ENCODE data around the gene NOBOX. TPM values are rescaled to one million over a fixed set of nuclear protein-coding genes. Genes with fewer than 3 reads are reported as not detected.
"Not testable (repeated sequence)": the region's sequence is repeated elsewhere in the genome, so short reads cannot be mapped to it uniquely, and the experiment has no call there.

NOBOX gene
- polyA plus RNA-seq, 1 donor (not counting 4 experiments of a cell fraction or from before 2014, with no cell fraction given) = not detected

DNA sequence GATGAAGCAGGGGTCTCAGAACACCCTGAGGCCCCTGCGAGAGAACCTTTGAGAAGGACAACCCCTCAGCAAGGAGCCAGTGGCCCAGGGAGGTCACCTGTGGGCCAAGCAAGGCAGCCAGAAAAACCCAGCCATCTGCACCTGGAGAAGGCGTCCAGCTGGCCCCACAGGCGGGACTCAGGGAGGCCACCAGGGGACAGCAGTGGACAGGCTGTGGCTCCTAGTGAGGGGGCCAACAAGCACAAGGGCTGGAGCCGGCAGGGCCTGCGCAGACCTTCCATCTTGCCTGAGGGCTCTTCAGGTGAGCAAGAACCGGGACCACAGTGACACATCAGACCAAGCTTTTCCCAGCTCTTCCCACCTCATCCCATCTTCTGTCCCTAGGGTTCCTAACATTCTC is 38.0 kb downstream of the NOBOX start:
- dilution Hi-C loops (cut with MboI; ENCODE audit: extremely low pct_ligation_motif_present, low sequenced_read_pairs); H3K9me1 ChIP-seq (ENCODE audit: control insufficient read depth, extremely low read depth, insufficient read depth, low read length); H3K9me3 ChIP-seq (ENCODE audit: control insufficient read depth, low read depth, low read length); H4K20me1 ChIP-seq (ENCODE audit: control insufficient read depth, extremely low read depth, insufficient read depth, low read length); H3K4me1 ChIP-seq (ENCODE audit: control insufficient read depth, extremely low read depth, insufficient read depth, low read length); DNase-seq (ENCODE audit: low read depth, low spot score); FAIRE-seq; H3K79me2 ChIP-seq (ENCODE audit: control insufficient read depth, insufficient read depth, low read length); H3K27ac ChIP-seq (ENCODE audit: control insufficient read depth, insufficient read depth, low read length); H3K36me3 ChIP-seq (ENCODE audit: control insufficient read depth in 2 of 2, extremely low read depth in 1 of 2, insufficient read depth in 2 of 2, low read length in 2 of 2); H3K27me3 ChIP-seq (ENCODE audit: control insufficient read depth, extremely low read depth, insufficient read depth, low read length); H2AFZ ChIP-seq (ENCODE audit: control insufficient read depth, low read length); H3K4me2 ChIP-seq (ENCODE audit: control insufficient read depth, extremely low read depth, insufficient read depth, low read depth, low read length); H3K4me3 ChIP-seq (ENCODE audit: control insufficient read depth in 2 of 3, extremely low read depth in 1 of 3, insufficient read depth in 2 of 3, low read depth in 1 of 3, low read length in 3 of 3); H3K9ac ChIP-seq (ENCODE audit: control insufficient read depth, extremely low read depth, insufficient read depth, low read length): not testable (repeated sequence)

GRCh38 chr7:144362061-144362460 is 41.4 kb downstream of the NOBOX start:
- DNase-seq (ENCODE audit: low read depth, low spot score); H4K20me1 ChIP-seq (ENCODE audit: control insufficient read depth, extremely low read depth, insufficient read depth, low read length); H3K4me2 ChIP-seq (ENCODE audit: control insufficient read depth, extremely low read depth, insufficient read depth, low read depth, low read length); dilution Hi-C loops (cut with MboI; ENCODE audit: extremely low pct_ligation_motif_present, low sequenced_read_pairs); H3K4me1 ChIP-seq (ENCODE audit: control insufficient read depth, extremely low read depth, insufficient read depth, low read length); H3K9ac ChIP-seq (ENCODE audit: control insufficient read depth, extremely low read depth, insufficient read depth, low read length); H3K79me2 ChIP-seq (ENCODE audit: control insufficient read depth, insufficient read depth, low read length); H2AFZ ChIP-seq (ENCODE audit: control insufficient read depth, low read length); H3K27ac ChIP-seq (ENCODE audit: control insufficient read depth, insufficient read depth, low read length); H3K9me3 ChIP-seq (ENCODE audit: control insufficient read depth, low read depth, low read length); H3K27me3 ChIP-seq (ENCODE audit: control insufficient read depth, extremely low read depth, insufficient read depth, low read length); H3K9me1 ChIP-seq (ENCODE audit: control insufficient read depth, extremely low read depth, insufficient read depth, low read length); H3K36me3 ChIP-seq (ENCODE audit: control insufficient read depth in 2 of 2, extremely low read depth in 1 of 2, insufficient read depth in 2 of 2, low read length in 2 of 2); H3K4me3 ChIP-seq (ENCODE audit: control insufficient read depth in 2 of 3, extremely low read depth in 1 of 3, insufficient read depth in 2 of 3, low read depth in 1 of 3, low read length in 3 of 3); FAIRE-seq: not testable (repeated sequence)

DNA sequence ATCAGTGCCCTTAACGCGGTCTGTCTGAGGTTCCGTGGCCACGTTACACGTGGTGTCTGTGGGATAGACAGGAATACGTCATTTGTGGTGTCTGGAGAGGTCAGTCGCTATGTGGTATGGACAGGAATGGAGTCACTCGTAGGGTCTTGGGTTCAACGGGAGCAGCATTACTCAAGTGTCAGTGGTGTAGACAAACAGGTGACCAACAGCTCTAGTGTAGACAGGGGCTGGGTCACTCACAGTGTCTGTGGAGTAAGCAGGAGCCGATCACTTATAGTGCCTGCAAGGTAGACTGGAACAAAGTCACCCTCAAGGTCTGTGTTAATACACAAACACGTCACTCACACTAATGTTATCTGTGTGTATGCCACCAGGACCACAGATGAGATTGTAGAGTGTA is 46.6 kb downstream of the NOBOX start:
- H3K79me2 ChIP-seq (ENCODE audit: control insufficient read depth, insufficient read depth, low read length); H3K9me3 ChIP-seq (ENCODE audit: control insufficient read depth, low read depth, low read length); H3K27ac ChIP-seq (ENCODE audit: control insufficient read depth, insufficient read depth, low read length); H4K20me1 ChIP-seq (ENCODE audit: control insufficient read depth, extremely low read depth, insufficient read depth, low read length); FAIRE-seq; H3K27me3 ChIP-seq (ENCODE audit: control insufficient read depth, extremely low read depth, insufficient read depth, low read length); dilution Hi-C loops (cut with MboI; ENCODE audit: extremely low pct_ligation_motif_present, low sequenced_read_pairs); H3K9ac ChIP-seq (ENCODE audit: control insufficient read depth, extremely low read depth, insufficient read depth, low read length); H3K4me1 ChIP-seq (ENCODE audit: control insufficient read depth, extremely low read depth, insufficient read depth, low read length); H3K36me3 ChIP-seq (ENCODE audit: control insufficient read depth in 2 of 2, extremely low read depth in 1 of 2, insufficient read depth in 2 of 2, low read length in 2 of 2); H3K4me2 ChIP-seq (ENCODE audit: control insufficient read depth, extremely low read depth, insufficient read depth, low read depth, low read length); H2AFZ ChIP-seq (ENCODE audit: control insufficient read depth, low read length); DNase-seq (ENCODE audit: low read depth, low spot score); H3K9me1 ChIP-seq (ENCODE audit: control insufficient read depth, extremely low read depth, insufficient read depth, low read length); H3K4me3 ChIP-seq (ENCODE audit: control insufficient read depth in 2 of 3, extremely low read depth in 1 of 3, insufficient read depth in 2 of 3, low read depth in 1 of 3, low read length in 3 of 3): not testable (repeated sequence)

- H3K9me3 ChIP-seq (ENCODE audit: control insufficient read depth, low read depth, low read length); H3K9me1 ChIP-seq (ENCODE audit: control insufficient read depth, extremely low read depth, insufficient read depth, low read length); H3K4me3 ChIP-seq (ENCODE audit: control insufficient read depth in 2 of 3, extremely low read depth in 1 of 3, insufficient read depth in 2 of 3, low read depth in 1 of 3, low read length in 3 of 3); H4K20me1 ChIP-seq (ENCODE audit: control insufficient read depth, extremely low read depth, insufficient read depth, low read length); H3K27ac ChIP-seq (ENCODE audit: control insufficient read depth, insufficient read depth, low read length); H3K79me2 ChIP-seq (ENCODE audit: control insufficient read depth, insufficient read depth, low read length); H2AFZ ChIP-seq (ENCODE audit: control insufficient read depth, low read length); dilution Hi-C loops (cut with MboI; ENCODE audit: extremely low pct_ligation_motif_present, low sequenced_read_pairs); FAIRE-seq; DNase-seq (ENCODE audit: low read depth, low spot score); H3K36me3 ChIP-seq (ENCODE audit: control insufficient read depth in 2 of 2, extremely low read depth in 1 of 2, insufficient read depth in 2 of 2, low read length in 2 of 2); H3K4me2 ChIP-seq (ENCODE audit: control insufficient read depth, extremely low read depth, insufficient read depth, low read depth, low read length); H3K9ac ChIP-seq (ENCODE audit: control insufficient read depth, extremely low read depth, insufficient read depth, low read length); H3K4me1 ChIP-seq (ENCODE audit: control insufficient read depth, extremely low read depth, insufficient read depth, low read length); H3K27me3 ChIP-seq (ENCODE audit: control insufficient read depth, extremely low read depth, insufficient read depth, low read length): not testable (repeated sequence)
These were observed 47.3 kb downstream of the NOBOX start for GRCh38 chr7:144356185-144356584.

GRCh38 chr7:144355176-144355822 is 48.2 kb downstream of the NOBOX start, which contains the start of gene ARHGEF5:
Gene ARHGEF5 (plus strand): TSS chr7:144355402. CDS start chr7:144362670, 7,268 bp downstream.
- H3K4me3 ChIP-seq (ENCODE audit: control insufficient read depth in 2 of 3, extremely low read depth in 1 of 3, insufficient read depth in 2 of 3, low read depth in 1 of 3, low read length in 3 of 3); H3K27me3 ChIP-seq (ENCODE audit: control insufficient read depth, extremely low read depth, insufficient read depth, low read length); H3K4me1 ChIP-seq (ENCODE audit: control insufficient read depth, extremely low read depth, insufficient read depth, low read length); FAIRE-seq; H3K9ac ChIP-seq (ENCODE audit: control insufficient read depth, extremely low read depth, insufficient read depth, low read length); H3K9me3 ChIP-seq (ENCODE audit: control insufficient read depth, low read depth, low read length); H4K20me1 ChIP-seq (ENCODE audit: control insufficient read depth, extremely low read depth, insufficient read depth, low read length); H3K36me3 ChIP-seq (ENCODE audit: control insufficient read depth in 2 of 2, extremely low read depth in 1 of 2, insufficient read depth in 2 of 2, low read length in 2 of 2); H3K79me2 ChIP-seq (ENCODE audit: control insufficient read depth, insufficient read depth, low read length); H3K4me2 ChIP-seq (ENCODE audit: control insufficient read depth, extremely low read depth, insufficient read depth, low read depth, low read length); DNase-seq (ENCODE audit: low read depth, low spot score); dilution Hi-C loops (cut with MboI; ENCODE audit: extremely low pct_ligation_motif_present, low sequenced_read_pairs); H3K27ac ChIP-seq (ENCODE audit: control insufficient read depth, insufficient read depth, low read length); H2AFZ ChIP-seq (ENCODE audit: control insufficient read depth, low read length); H3K9me1 ChIP-seq (ENCODE audit: control insufficient read depth, extremely low read depth, insufficient read depth, low read length): not testable (repeated sequence)
